Measurements from ENCODE around the gene ACSL3.

ACSL3 gene

GRCh38 chr2:222942561-222942960, 81.7 kb downstream of the ACSL3 start:
- no peak for DNase-seq (ENCODE audit: low read depth)

GRCh38 chr2:222942977-222943376, 82.1 kb downstream of the ACSL3 start:
- no peak for DNase-seq (ENCODE audit: low read depth)

- DNase-seq (ENCODE audit: low read depth), result no peak
These were observed 83.0 kb downstream of the ACSL3 start for GRCh38 chr2:222943820-222944219.

DNA sequence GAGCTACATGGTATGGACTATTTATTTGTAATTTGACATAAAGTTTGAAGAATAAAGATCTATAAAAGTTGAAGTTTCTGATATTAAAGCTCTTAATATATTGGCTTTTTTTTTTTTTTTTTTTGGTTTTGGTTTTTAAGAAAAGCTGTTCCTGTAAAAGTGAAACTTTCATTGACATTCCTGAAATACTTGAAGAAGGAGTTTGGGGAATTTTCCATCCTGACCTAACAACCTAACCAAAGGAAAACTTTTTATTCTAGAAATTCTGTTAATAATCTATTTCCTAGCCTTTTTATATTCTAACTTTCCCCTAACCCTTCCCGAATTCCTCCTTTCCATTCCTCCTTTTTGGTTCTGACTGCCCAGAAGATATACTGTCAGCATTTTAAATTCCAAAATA, 83.7 kb downstream of the ACSL3 start:
- no peak for DNase-seq (ENCODE audit: low read depth)

GRCh38 chr2:222944971-222945740, 84.3 kb downstream of the ACSL3 start:
- DNase-seq (ENCODE audit: low read depth), result no peak

DNA sequence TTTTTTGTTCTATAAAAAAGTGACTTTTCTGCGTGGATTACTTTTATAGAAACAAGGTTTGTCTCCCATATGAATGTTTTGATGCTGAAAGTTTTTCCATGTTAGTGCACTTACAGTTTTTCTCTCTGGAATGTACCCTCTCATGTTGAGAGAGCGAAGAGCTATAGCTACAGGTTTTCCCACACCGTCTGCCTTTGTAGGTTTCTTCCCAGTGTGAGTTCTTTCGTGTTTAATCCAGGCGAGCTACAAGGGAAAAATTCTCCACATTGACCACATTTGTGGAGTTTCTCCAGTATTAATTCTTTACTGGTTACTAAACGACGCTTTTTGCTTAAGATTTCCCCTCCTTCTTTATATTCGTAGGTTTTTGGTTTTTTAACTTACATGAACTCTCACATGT, 85.1 kb downstream of the ACSL3 start:
- DNase-seq (ENCODE audit: low read depth), result no peak

DNA sequence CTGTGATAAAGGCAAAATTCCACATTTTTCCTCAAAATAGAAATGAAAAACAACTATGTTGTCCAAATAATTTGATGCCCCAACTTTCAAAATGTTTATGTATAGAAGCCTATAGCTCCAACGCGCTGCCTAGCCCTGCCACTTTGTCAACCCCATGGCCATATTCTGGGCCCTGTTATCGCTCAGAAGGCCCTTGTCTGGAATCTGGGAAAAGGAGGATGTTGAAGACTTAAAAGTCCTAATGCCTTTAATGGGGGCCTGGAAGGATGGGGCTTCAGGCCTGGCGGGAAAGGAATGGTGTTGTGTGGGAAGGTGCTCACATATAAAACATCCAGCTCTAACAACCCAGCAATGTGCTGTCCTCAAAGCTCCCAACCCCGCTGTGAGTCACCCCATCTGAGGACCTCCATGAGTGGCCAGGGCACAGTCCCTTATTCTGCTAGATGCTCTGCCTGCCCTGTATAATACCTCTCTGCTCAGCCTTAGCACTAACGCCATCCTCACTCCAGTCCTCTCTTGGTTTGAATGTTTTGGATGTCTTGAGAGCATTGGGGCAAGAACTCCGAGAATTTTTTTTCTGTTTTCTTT, 86.0 kb downstream of the ACSL3 start:
- DNase-seq (ENCODE audit: low read depth), result no peak

DNA sequence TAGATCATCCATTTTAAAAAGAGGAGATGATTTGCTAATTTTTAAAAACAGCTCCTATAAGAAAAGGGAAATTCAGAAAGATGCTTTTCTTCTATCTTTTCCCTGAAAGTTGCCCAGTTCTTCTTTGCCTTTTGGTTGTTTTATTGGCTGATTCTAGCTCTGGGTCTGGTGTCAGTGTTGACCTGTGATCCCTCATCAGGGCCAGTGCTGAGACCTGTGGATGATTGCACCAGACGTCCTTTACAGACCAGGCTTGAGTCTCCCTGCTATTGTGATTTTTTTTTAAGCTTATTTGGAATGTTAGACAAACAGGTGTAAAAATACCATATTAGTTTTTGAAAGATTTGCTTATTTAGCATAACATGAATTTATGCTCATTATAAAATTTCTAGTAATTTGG, 88.2 kb downstream of the ACSL3 start:
- no peak for DNase-seq (ENCODE audit: low read depth)

GRCh38 chr2:222949690-222950323, 89.0 kb downstream of the ACSL3 start:
- no peak for DNase-seq (ENCODE audit: low read depth)

GRCh38 chr2:222950638-222951285, 89.9 kb downstream of the ACSL3 start:
- DNase-seq (ENCODE audit: low read depth), result no peak

DNA sequence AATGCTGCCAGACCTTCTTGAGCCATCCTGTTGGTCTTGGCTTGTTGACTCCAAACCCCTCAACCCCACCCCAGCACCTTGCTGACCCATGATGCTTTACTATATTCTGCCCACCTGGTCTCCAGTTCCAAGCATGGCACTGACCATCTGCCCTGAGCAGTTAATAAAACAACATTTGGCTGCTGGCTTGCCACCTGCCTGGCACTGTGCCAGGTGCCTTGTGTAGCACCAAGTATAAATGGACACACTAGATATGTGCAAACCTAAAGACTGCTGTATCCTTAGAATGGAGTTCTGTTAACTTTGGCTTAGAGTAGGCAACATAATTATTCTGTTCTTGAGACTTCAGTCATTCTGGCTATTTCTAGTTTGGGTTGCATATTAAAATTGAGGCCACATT, 91.4 kb downstream of the ACSL3 start:
- no peak for DNase-seq (ENCODE audit: low read depth)

DNA sequence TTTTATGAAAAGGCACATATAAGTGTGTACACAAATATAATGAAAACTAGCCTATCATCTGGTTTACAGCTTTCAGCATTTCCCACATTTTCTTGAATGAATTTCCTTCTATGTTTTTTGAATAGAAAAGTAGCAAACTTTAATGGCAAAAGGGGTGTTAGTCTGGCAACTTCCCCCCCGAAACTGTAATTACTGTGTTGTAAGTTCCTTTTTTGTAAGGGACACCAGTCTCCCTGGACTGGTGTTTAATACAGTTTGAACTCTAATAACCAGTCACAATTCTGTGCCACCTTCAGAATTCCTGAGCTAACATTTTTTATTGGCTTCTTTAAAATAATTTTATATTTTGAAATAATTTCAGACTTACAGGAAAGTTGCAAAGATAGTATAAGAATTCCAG, 94.2 kb downstream of the ACSL3 start:
- DNase-seq (ENCODE audit: low read depth), result no peak

- DNase-seq (ENCODE audit: low read depth), result peak; percentile 83
These were observed 98.5 kb downstream of the ACSL3 start for GRCh38 chr2:222959358-222959757.

- no peak for DNase-seq (ENCODE audit: low read depth)
These were observed 99.3 kb downstream of the ACSL3 start for GRCh38 chr2:222960126-222960525.

- no peak for DNase-seq (ENCODE audit: low read depth)
These were observed 102.8 kb downstream of the ACSL3 start for GRCh38 chr2:222963641-222964040.

GRCh38 chr2:222964376-222965031, 103.7 kb downstream of the ACSL3 start:
- no peak for DNase-seq (ENCODE audit: low read depth)

DNA sequence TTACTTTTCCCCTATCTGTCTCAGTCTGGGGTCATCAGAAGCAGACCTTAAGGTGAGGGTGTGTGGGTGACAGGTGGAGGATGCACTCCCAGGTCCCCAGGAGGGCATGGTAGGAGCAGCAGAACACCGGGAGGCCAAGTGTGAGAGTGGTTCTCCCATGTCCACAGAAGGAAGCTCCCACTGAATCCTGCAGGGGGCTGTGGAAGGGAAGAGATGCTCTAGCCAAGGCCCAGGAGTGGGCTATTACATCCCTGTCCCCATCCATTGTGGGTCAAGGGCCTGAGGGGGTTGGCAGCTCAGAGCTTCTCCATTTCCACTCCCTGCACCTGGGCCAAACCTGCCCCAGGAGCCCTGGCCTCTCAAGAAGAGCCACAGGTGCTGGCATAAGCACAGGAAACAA, 104.7 kb downstream of the ACSL3 start:
- no peak for DNase-seq (ENCODE audit: low read depth)

GRCh38 chr2:222968550-222969155, 107.8 kb downstream of the ACSL3 start:
- no peak for DNase-seq (ENCODE audit: low read depth)

DNA sequence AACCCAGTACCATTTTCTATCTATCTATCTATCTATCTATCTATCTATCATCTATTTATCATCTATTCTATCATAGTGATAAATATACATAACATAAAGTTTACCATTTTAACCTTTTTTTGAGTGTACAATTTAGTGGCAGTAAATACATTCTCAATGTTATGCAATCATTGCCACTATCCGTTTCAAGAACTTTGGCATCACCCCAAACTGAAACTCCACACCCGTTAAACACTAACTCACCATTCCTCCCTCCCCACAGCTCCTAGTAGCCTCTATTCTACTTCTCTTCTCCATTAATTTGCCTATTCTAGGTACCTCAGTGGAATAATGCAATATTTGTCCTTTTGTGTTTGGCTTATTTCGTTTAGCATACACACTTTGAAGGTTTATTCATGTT, 108.7 kb downstream of the ACSL3 start:
- no peak for DNase-seq (ENCODE audit: low read depth)

DNA sequence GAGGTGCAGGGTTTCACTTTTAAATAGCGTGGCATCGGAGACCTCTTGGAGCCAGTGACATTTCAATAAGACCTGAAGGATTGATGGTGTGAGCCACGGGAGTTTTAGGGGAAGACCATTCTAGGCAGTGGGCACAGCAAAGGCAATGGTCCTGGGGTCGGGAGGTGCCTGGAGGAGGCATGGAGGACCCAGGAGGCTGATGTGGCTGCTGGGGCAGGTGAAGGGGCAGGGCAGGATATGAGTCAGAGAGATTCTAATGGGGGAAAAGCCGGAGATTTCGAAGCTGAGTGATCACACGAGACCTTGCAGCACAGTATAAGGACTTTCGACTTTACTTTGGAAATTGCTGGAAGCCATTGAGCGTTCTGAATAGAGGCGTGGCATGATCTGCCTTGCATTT, 111.6 kb downstream of the ACSL3 start:
- DNase-seq (ENCODE audit: low read depth), result no peak

- no peak for DNase-seq (ENCODE audit: low read depth)
These were observed 112.4 kb downstream of the ACSL3 start for GRCh38 chr2:222973237-222973636.

DNA sequence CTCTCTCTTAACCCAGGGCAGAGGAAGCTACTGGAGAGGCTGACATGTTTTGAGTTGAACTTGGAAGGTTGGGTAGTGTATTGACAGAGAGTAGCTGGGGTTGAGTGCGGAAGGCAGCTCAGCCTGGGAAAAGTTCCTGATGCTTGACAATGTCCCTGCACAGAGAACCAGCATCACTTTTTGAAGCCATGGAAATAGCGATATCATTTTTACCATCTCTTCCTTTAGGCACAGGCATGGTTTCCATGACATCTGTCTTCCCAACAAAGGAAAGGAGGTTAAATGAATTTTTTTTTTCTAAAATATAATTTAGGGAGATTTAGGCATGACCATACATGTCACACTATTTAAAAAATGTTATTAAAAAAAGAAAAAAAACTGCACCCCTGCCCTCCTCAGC, 112.9 kb downstream of the ACSL3 start:
- no peak for DNase-seq (ENCODE audit: low read depth)

Measured in HS-5 (cell line).